Right lobe of liver (tissue), 6 donors: ENCODE data around the gene DPH3. TPM values are rescaled to one million over a fixed set of nuclear protein-coding genes. Genes with fewer than 3 reads are reported as not detected.

Source experiments
- ATAC-seq, 4 donors: fragments of 200-7000 bp; cut with Tn5 transposase; one replicate each; pipeline ENCODE4 v1.9.1; 2020; ENCODE audit warnings: mild to moderate bottlenecking in 4 of 4, moderate library complexity in 4 of 4
- DNase-seq, 3 donors: peaks; one replicate each; pipeline ENCODE4 v3.0.0-alpha.2; 2020
- H3K27ac ChIP-seq, 3 donors: fragments of 200-600 bp; one replicate each; pipeline ENCODE4 v1.8.0; 2022
- H3K27me3 ChIP-seq, 2 donors: fragments of 200-600 bp; one replicate each; pipeline ENCODE4 v1.8.0; 2022
- H3K36me3 ChIP-seq, 4 donors: fragments of 200-600 bp; sonication (generic) in 1 of 4; one replicate each; pipeline versions ENCODE4 v1.5.1 to v1.8.0; 2017 to 2022; ENCODE audit warnings: control low read depth in 1 of 4
- H3K4me1 ChIP-seq, 4 donors: fragments of 200-600 bp; sonication (generic) in 1 of 4; one replicate each; pipeline versions ENCODE4 v1.5.1 to v1.8.0; 2017 to 2022; ENCODE audit warnings: control low read depth in 1 of 4
- H3K4me3 ChIP-seq, 3 donors: fragments of 200-600 bp; one replicate each; pipeline ENCODE4 v1.8.0; 2022
- H3K9me3 ChIP-seq, 4 donors: fragments of 200-600 bp; sonication (generic) in 1 of 4; one replicate each; pipeline versions ENCODE4 v1.5.1 to v1.8.0; 2017 to 2022; ENCODE audit warnings: control low read depth in 1 of 4
- POLR2A ChIP-seq: fragments of 450-650 bp; IDR thresholded peaks from one replicate; pipeline ENCODE4 v1.6.1; 2017; ENCODE audit warnings: antibody characterized with exemption, mild to moderate bottlenecking
- WGBS: methylation state at CpG from one replicate; pipeline ENCODE4 v1.1.6; 2018; ENCODE audit warnings: low coverage, low lambda C conversion rate; ENCODE audit not compliant: insufficient coverage; ENCODE audit errors: missing lambda C conversion rate; 5-methylcytosine and 5-hydroxymethylcytosine counted together
- intact Hi-C, 2 donors: fragments of 100-400 bp; cut with DNase I; formaldehyde crosslinking; loops; one replicate each; pipeline versions ENCODE4 v1.11.2 to v1.14.1; 2022
- total RNA-seq, 6 experiments: library from RNA; depleted of rRNA in 2 of 6; stranded (reverse); fragments of >200 nt in 2 of 6; fragmentation: NEBNext Ultra II Directional in 3 of 6; extraction: Animal tissue kit (Norgen Biotek cat#: 25700) in 3 of 6; gene quantifications; one replicate each; pipeline versions ENCODE4 v1.1.0 to v1.2.4, GENCODE V29; 2016 to 2023
- TF ChIP-seq, protein P1 (sequence below), 4 donors: fragments of 200-600 bp in 3 of 4; fragments of 450-650 bp in 1 of 4; IDR thresholded peaks; one replicate each; pipeline versions ENCODE4 v1.5.1 to v1.8.0; 2016 to 2022; ENCODE audit warnings: antibody characterized with exemption in 4 of 4, mild to moderate bottlenecking in 2 of 4
- donor health status: DM: no; HTN: yes; CAD: no.
- donor health status: DM: no; HTN: no; CAD: no.
- donor health status: DM: no; HTN: no; CAD: no.
- donor health status: DM: no; HTN: yes; CAD: no.
- donor health status: DM: no; HTN: yes; CAD: no.

Gene DPH3
- total RNA-seq, 6 experiments from 2014 or later, result 9.7 to 15.0 (median 12.9) TPM

DNA sequence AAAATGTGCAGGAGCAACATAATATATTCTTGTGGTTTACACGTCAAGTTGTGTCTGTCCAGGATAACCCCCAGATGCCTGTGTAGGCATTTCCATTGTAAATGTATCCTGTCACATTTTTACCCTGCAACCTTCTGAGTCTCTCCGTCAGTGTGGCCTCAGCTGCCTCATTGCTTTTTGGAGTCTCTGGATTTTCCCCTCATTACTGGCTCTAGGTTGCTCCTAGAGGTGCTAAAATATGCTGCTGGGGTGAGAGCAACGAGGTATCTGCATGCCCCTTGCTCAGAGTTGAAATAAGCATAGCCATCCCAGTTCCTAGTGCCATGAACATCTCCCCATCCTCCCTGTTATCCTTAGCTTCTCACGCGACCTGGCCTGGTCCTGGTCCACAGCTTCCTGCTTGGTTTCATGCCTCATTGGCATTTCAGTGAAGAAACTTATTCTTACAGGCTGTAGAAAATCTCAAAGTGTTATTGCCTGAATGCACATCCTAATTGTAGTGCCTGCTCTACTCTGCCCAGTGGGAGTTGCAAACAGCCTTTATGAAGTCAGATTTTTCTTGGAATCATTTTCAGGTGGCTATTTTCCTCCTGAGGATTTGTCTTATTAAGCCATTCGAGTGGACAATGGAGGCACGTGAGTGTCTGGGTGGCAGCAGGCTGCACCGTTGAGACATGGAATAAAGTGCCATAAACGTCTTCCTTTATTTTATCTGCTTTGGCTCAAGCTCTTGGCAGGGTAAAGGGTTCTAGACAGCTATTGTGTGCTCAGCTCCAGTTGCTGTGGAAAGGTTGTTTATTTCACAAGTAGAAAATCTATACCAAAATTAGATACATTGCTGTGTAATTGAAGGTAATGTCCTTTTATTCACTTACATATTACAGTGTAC is 33.5 kb upstream of the DPH3 start:
- Histone ChIP-seq H3K4me3 (no peak overlapping the region), H3K9me3 (peaks cover 0 to 5% (median 0%) of the 10 kb centered on the region in 4 donors), H3K4me1 (peaks cover 0 to 1% (median 0%) of the 10 kb centered on the region in 4 donors), H3K36me3 (peaks cover 0 to 22% (median 3%) of the 10 kb centered on the region in 4 donors), H3K27me3 (no peaks in the 10 kb centered on the region), H3K27ac (no peak overlapping the region)
- ATAC-seq, result no peak
- no peak for TF ChIP-seq POLR2A
- TF ChIP-seq, protein P1, sequence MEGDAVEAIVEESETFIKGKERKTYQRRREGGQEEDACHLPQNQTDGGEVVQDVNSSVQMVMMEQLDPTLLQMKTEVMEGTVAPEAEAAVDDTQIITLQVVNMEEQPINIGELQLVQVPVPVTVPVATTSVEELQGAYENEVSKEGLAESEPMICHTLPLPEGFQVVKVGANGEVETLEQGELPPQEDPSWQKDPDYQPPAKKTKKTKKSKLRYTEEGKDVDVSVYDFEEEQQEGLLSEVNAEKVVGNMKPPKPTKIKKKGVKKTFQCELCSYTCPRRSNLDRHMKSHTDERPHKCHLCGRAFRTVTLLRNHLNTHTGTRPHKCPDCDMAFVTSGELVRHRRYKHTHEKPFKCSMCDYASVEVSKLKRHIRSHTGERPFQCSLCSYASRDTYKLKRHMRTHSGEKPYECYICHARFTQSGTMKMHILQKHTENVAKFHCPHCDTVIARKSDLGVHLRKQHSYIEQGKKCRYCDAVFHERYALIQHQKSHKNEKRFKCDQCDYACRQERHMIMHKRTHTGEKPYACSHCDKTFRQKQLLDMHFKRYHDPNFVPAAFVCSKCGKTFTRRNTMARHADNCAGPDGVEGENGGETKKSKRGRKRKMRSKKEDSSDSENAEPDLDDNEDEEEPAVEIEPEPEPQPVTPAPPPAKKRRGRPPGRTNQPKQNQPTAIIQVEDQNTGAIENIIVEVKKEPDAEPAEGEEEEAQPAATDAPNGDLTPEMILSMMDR (IDR thresholded peaks at IDR 0.05), result no peak
- WGBS, result 83% methylated on average over 8 of the region's 9 CpGs
- no peak for DNase-seq
- intact Hi-C loops, result no loop called here

DNA sequence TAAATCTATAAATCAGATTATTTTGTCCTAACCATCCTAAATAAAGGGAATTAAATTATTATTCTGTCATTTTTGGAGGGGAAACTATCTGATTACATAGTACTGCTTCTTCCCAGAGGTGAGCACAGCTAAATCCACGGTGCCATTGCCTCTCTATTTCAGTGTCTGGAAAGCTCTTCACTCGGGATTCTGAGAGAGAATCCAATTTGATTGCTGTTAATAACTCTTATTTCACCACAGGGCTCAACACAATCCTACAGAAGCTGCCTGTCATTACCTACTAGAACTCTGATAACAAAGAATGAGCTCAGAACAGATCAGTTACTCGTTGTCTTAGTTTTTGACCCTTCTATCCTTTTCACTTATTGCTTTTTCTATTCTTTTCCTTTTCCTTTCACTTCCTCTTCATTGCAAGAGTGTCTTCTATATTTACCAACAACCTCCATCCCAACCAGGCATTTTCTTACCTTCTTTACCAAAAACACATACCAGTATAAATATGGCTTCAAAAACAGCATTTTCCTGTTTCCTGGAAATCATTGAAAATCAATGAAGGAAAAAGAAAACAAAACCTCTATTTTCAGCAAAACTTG is 30.7 kb upstream of the DPH3 start:
- DNase-seq (no peak), ATAC-seq (no peak)
- Histone ChIP-seq H3K36me3 (peaks cover 0 to 9% (median 0%) of the 10 kb centered on the region in 4 donors), H3K9me3 (peaks cover 0 to 6% (median 0%) of the 10 kb centered on the region in 4 donors), H3K4me1 (peaks cover 0 to 8% (median 2%) of the 10 kb centered on the region in 4 donors), H3K27ac (no peak overlapping the region), H3K4me3 (no peak overlapping the region), H3K27me3 (no peaks in the 10 kb centered on the region)
- intact Hi-C loops, result no loop called here
- 76% methylated on average over 3 of the region's 3 CpGs for WGBS
- no peak for TF ChIP-seq POLR2A
- TF ChIP-seq, protein P1 (IDR thresholded peaks at IDR 0.05), result no peak

DNA sequence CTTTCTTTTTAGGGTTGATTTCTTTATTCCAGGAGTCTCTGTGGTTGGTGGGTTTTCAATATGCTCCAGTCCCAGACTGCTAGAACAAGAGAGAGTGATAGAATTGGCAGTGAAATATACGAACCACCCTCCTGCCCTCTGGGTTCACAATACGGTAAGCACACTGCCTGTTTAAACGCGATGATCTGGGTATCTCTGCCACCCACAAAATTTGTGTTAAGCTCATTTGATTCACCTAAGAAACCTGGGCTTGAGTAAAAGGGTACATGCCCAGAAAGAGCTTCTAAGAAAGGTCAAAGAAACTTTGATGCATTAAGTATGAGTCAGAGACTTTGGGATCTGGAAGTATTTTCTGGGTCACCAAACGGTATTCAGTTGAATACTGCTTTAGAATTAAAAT is 30.1 kb upstream of the DPH3 start:
- intact Hi-C loops, result no loop called here

DNA sequence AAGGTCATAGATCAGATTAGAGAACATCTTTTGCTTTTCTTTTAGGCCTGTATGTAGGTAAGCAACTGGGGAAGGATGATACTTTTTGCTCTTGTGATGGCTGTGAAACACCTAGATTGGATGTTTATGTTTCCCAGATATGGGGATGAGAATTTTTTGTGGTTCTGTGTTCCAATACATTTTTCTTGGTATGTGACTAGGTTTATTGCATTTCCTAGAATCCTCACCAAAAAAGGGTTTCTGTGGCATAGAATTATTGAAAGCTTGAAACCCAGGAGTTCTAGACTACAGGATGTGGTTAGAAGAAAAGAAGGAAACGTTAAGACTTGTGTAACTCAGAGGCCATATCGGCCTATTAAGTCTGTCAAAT is 26.1 kb upstream of the DPH3 start:
- peaks cover 0 to 6% (median 0%) of the 10 kb centered on the region in 4 donors for H3K9me3 ChIP-seq
- H3K27ac ChIP-seq, result no peak overlapping the region
- DNase-seq (no peak), ATAC-seq (peak in 3 of 4 donors; percentile 13 to 22 (median 21))
- H3K27me3 ChIP-seq, result no peaks in the 10 kb centered on the region
- H3K4me1 ChIP-seq, result peaks cover 0 to 8% (median 3%) of the 10 kb centered on the region in 4 donors
- intact Hi-C loops, result no loop called here
- no peak overlapping the region for H3K4me3 ChIP-seq
- TF ChIP-seq POLR2A, result no peak
- TF ChIP-seq, protein P1 (IDR thresholded peaks at IDR 0.05), result no peak
- whole genome bisulfite sequencing, result 9% methylated on average over 2 of the region's 2 CpGs
- peaks cover 0 to 10% (median 2%) of the 10 kb centered on the region in 4 donors for H3K36me3 ChIP-seq

More for the DNA sequence above, 30.1 kb upstream of the DPH3 start:
- ATAC-seq, result no peak
- H3K36me3 ChIP-seq, result peaks cover 0 to 9% (median 0%) of the 10 kb centered on the region in 4 donors
- H3K27ac ChIP-seq, result no peak overlapping the region
- WGBS, result 76% methylated on average over 5 of the region's 5 CpGs
- TF ChIP-seq, protein P1 (IDR thresholded peaks at IDR 0.05), result no peak
- no peak for TF ChIP-seq POLR2A
- H3K4me1 ChIP-seq, result peaks cover 0 to 8% (median 3%) of the 10 kb centered on the region in 4 donors
- H3K27me3 ChIP-seq, result no peaks in the 10 kb centered on the region
- peaks cover 0 to 6% (median 0%) of the 10 kb centered on the region in 4 donors for H3K9me3 ChIP-seq
- DNase-seq, result no peak
- H3K4me3 ChIP-seq, result no peak overlapping the region
